H9 (cell line): ENCODE measurements around the gene KIF22. TPM values are rescaled to one million over a fixed set of nuclear protein-coding genes. Genes with fewer than 3 reads are reported as not detected.
"Not testable (repeated sequence)": the region's sequence is repeated elsewhere in the genome, so short reads cannot be mapped to it uniquely, and the experiment has no call there.

Experiments used
- DNase-seq: peaks from one replicate; pipeline ENCODE4 v3.0.0-alpha.2; 2017
- H2AFZ ChIP-seq: one replicate; pipeline ENCODE4 v1.6.1; 2013; ENCODE audit warnings: mild to moderate bottlenecking, low read length, control low read depth, moderate library complexity
- H2AK5ac ChIP-seq: 2 replicates; pipeline ENCODE4 v1.6.1; 2013; ENCODE audit warnings: low read length, control low read depth, mixed read lengths; ENCODE audit not compliant: insufficient read length
- H2BK120ac ChIP-seq: one replicate; pipeline ENCODE4 v1.6.1; 2013; ENCODE audit warnings: low read depth, mild to moderate bottlenecking, low read length, control low read depth, inconsistent platforms; ENCODE audit not compliant: poor library complexity, severe bottlenecking
- H2BK12ac ChIP-seq: 2 replicates; pipeline ENCODE4 v1.6.1; 2013; ENCODE audit warnings: low read length, control low read depth, mixed read lengths, low read depth; ENCODE audit not compliant: insufficient read length
- H2BK15ac ChIP-seq: 2 replicates; pipeline ENCODE4 v1.6.1; 2013; ENCODE audit warnings: low read depth, low read length, control low read depth
- H2BK20ac ChIP-seq: one replicate; pipeline ENCODE4 v1.6.1; 2013; ENCODE audit warnings: low read depth, mild to moderate bottlenecking, low read length, control low read depth, inconsistent platforms; ENCODE audit not compliant: poor library complexity, severe bottlenecking
- H2BK5ac ChIP-seq: 2 replicates; pipeline ENCODE4 v1.6.1; 2013; ENCODE audit warnings: low read length, control low read depth, mixed read lengths; ENCODE audit not compliant: insufficient read length
- H3K14ac ChIP-seq: 2 replicates; pipeline ENCODE4 v1.6.1; 2013; ENCODE audit warnings: low read length, control low read depth; ENCODE audit not compliant: insufficient read depth
- H3K18ac ChIP-seq: 2 replicates; pipeline ENCODE4 v1.6.1; 2013; ENCODE audit warnings: low read depth, mild to moderate bottlenecking, mixed read lengths, low read length, control low read depth; ENCODE audit not compliant: insufficient read length
- H3K23ac ChIP-seq: 2 replicates; pipeline ENCODE4 v1.6.1; 2013; ENCODE audit warnings: low read length, control low read depth, mixed read lengths, low read depth; ENCODE audit not compliant: insufficient read length
- H3K23me2 ChIP-seq: 2 replicates; pipeline ENCODE4 v1.6.1; 2013; ENCODE audit warnings: low read depth, mild to moderate bottlenecking, mixed read lengths, low read length, control low read depth; ENCODE audit not compliant: insufficient read length, poor library complexity, severe bottlenecking
- H3K27ac ChIP-seq: 2 replicates; pipeline ENCODE4 v1.5.1; 2013; ENCODE audit warnings: low read length, control low read depth, mixed read lengths, low read depth; ENCODE audit not compliant: insufficient read length
- H3K27me3 ChIP-seq: 2 replicates; pipeline ENCODE4 v1.6.1; 2013; ENCODE audit warnings: low read length, control low read depth, inconsistent platforms; ENCODE audit not compliant: insufficient read depth
- H3K4ac ChIP-seq: 2 replicates; pipeline ENCODE4 v1.6.1; 2013; ENCODE audit warnings: low read depth, mild to moderate bottlenecking, control low read depth, inconsistent platforms, low read length, moderate library complexity
- H3K4me1 ChIP-seq: 2 replicates; pipeline ENCODE4 v1.6.1; 2013; ENCODE audit warnings: low read length, control low read depth, inconsistent platforms; ENCODE audit not compliant: insufficient read depth
- H3K4me2 ChIP-seq: 2 replicates; pipeline ENCODE4 v1.6.1; 2013; ENCODE audit warnings: low read length, control low read depth, mixed read lengths; ENCODE audit not compliant: insufficient read length, insufficient read depth
- H3K56ac ChIP-seq: 2 replicates; pipeline ENCODE4 v1.6.1; 2013; ENCODE audit warnings: low read depth, mild to moderate bottlenecking, mixed read lengths, low read length, control low read depth; ENCODE audit not compliant: insufficient read length
- H3K79me1 ChIP-seq: 2 replicates; pipeline ENCODE4 v1.6.1; 2013; ENCODE audit warnings: low read depth, mild to moderate bottlenecking, moderate library complexity, low read length, control low read depth, inconsistent platforms; ENCODE audit not compliant: insufficient read depth, poor library complexity, severe bottlenecking
- H3K79me2 ChIP-seq: 2 replicates; pipeline ENCODE4 v1.6.1; 2013; ENCODE audit warnings: low read length, control low read depth, inconsistent platforms; ENCODE audit not compliant: insufficient read depth
- H3K9ac ChIP-seq: 2 replicates; pipeline ENCODE4 v1.6.1; 2013; ENCODE audit warnings: low read length, control low read depth, mixed read lengths; ENCODE audit not compliant: insufficient read length; ENCODE audit errors: extremely low read depth
- H3K9me3 ChIP-seq: one replicate; pipeline ENCODE4 v1.6.1; 2013; ENCODE audit warnings: low read depth, low read length, inconsistent platforms; ENCODE audit not compliant: control insufficient read depth
- H3T11ph ChIP-seq: one replicate; pipeline ENCODE4 v1.6.1; 2013; ENCODE audit warnings: mild to moderate bottlenecking, low read length, control low read depth, inconsistent platforms
- H4K20me1 ChIP-seq: one replicate; pipeline ENCODE4 v1.6.1; 2013; ENCODE audit not compliant: control insufficient read depth, insufficient read length, insufficient read depth
- H4K5ac ChIP-seq: 2 replicates; pipeline ENCODE4 v1.6.1; 2013; ENCODE audit warnings: low read depth, mild to moderate bottlenecking, mixed read lengths, low read length, control low read depth; ENCODE audit not compliant: insufficient read length
- H4K8ac ChIP-seq: replicated peaks from 2 replicates; pipeline ENCODE4 v1.6.1; 2013; ENCODE audit warnings: low read length, control low read depth, mixed read lengths, low read depth; ENCODE audit not compliant: insufficient read length
- H4K91ac ChIP-seq: 2 replicates; pipeline ENCODE4 v1.6.1; 2013; ENCODE audit warnings: low read depth, mild to moderate bottlenecking, moderate library complexity, mixed read lengths, low read length, control low read depth; ENCODE audit not compliant: insufficient read length
- H3K27ac Mint-ChIP-seq, 3 experiments: 2 replicates in 2 of 3; 3 replicates in 1 of 3; pipeline ENCODE4 v1.8.0; 2020 to 2021; ENCODE audit warnings: mixed read lengths in 3 of 3, mild to moderate bottlenecking in 1 of 3, moderate library complexity in 1 of 3
- H3K27me3 Mint-ChIP-seq: 2 replicates; pipeline ENCODE4 v1.8.0; 2021; ENCODE audit warnings: low read depth, mild to moderate bottlenecking, moderate library complexity, mixed read lengths
- H3K36me3 Mint-ChIP-seq, 3 experiments: 2 replicates in 2 of 3; 3 replicates in 1 of 3; pipeline ENCODE4 v1.8.0; 2020 to 2021; ENCODE audit warnings: low read depth in 3 of 3, mixed read lengths in 3 of 3; ENCODE audit not compliant: insufficient read depth in 1 of 3
- H3K4me1 Mint-ChIP-seq, 2 experiments: 2 replicates each; pipeline ENCODE4 v1.8.0; 2020; ENCODE audit warnings: mixed read lengths in 2 of 2
- H3K4me3 Mint-ChIP-seq, 2 experiments: 2 replicates in 1 of 2; 3 replicates in 1 of 2; pipeline ENCODE4 v1.8.0; 2020 to 2021; ENCODE audit warnings: mild to moderate bottlenecking in 2 of 2, mixed read lengths in 2 of 2, moderate library complexity in 1 of 2
- H3K9me3 Mint-ChIP-seq, 2 experiments: 2 replicates in 1 of 2; 3 replicates in 1 of 2; pipeline ENCODE4 v1.8.0; 2020; ENCODE audit warnings: mild to moderate bottlenecking in 2 of 2, mixed read lengths in 2 of 2, moderate library complexity in 1 of 2
- CTCF ChIP-seq: fragments of 200-600 bp; sonication (generic); conservative IDR thresholded peaks from 3 replicates; pipeline ENCODE4 v1.8.0; 2021; ENCODE audit warnings: antibody characterized with exemption, mild to moderate bottlenecking
- WGBS: extraction: QIAGEN DNeasy Blood & Tissue Kit; methylation state at CpG from one replicate; pipeline ENCODE4 v1.1.7; 2013; ENCODE audit warnings: missing lambda C conversion rate, low lambda C conversion rate, mixed read lengths; ENCODE audit not compliant: insufficient read length; ENCODE audit errors: extremely low coverage; 5-methylcytosine and 5-hydroxymethylcytosine counted together
- total RNA-seq: library from RNA; stranded (reverse); gene quantifications from 2 replicates; pipeline ENCODE4 v1.2.1, GENCODE V29; 2021

Gene KIF22
- total RNA-seq, 1 experiment from 2014 or later = 151 TPM

- no peak overlapping the region for H3T11ph ChIP-seq
- Mint-ChIP-seq H3K36me3 (peaks cover 15 to 21% (median 18%) of the 10 kb centered on the region in 3 experiments), H3K4me3 (no peak overlapping the region), H3K9me3 (peaks cover 9 to 19% of the 10 kb centered on the region in 2 experiments; a peak in 4 of 5 replicates), H3K27me3 (peaks cover 3% of the 10 kb centered on the region), H3K27ac (no peak overlapping the region), H3K4me1 (peaks cover 0 to 16% of the 10 kb centered on the region in 2 experiments; a peak in 3 of 4 replicates)
- no peak overlapping the region for H3K9ac ChIP-seq
- no peak overlapping the region for H2BK12ac ChIP-seq
- no peaks in the 10 kb centered on the region for H3K9me3 ChIP-seq
- no peak overlapping the region for H2BK5ac ChIP-seq
- no peak overlapping the region for H3K4ac ChIP-seq
- H4K20me1 ChIP-seq = no peaks in the 10 kb centered on the region
- no peak overlapping the region for H2BK20ac ChIP-seq
- H3K27ac ChIP-seq = no peak overlapping the region
- no peak overlapping the region for H4K5ac ChIP-seq
- no peak overlapping the region for H3K4me2 ChIP-seq
- no peaks in the 10 kb centered on the region for H3K23me2 ChIP-seq
- no peaks in the 10 kb centered on the region for H3K79me1 ChIP-seq
- no peak for TF ChIP-seq CTCF
- no peak overlapping the region for H2BK120ac ChIP-seq
- H3K18ac ChIP-seq = no peak overlapping the region
- H3K4me1 ChIP-seq = no peaks in the 10 kb centered on the region
- no peak overlapping the region for H3K23ac ChIP-seq
- no peak overlapping the region for H2BK15ac ChIP-seq
- no CpG with 5 or more reads among the region's 30 CpGs for WGBS
- no peak overlapping the region; the same call in 1 of the 2 replicates for H3K14ac ChIP-seq
- no peak overlapping the region for H2AFZ ChIP-seq
- H2AK5ac ChIP-seq = no peak overlapping the region
- no peak overlapping the region for H3K56ac ChIP-seq
- H3K79me2 ChIP-seq = no peaks in the 10 kb centered on the region
- no peak overlapping the region for H4K91ac ChIP-seq
- no peak overlapping the region for H4K8ac ChIP-seq
- H3K27me3 ChIP-seq = no peaks in the 10 kb centered on the region
- DNase-seq = no peak
Observed at GRCh38 chr16:29747947-29748759, 42.4 kb upstream of the KIF22 start.

DNA sequence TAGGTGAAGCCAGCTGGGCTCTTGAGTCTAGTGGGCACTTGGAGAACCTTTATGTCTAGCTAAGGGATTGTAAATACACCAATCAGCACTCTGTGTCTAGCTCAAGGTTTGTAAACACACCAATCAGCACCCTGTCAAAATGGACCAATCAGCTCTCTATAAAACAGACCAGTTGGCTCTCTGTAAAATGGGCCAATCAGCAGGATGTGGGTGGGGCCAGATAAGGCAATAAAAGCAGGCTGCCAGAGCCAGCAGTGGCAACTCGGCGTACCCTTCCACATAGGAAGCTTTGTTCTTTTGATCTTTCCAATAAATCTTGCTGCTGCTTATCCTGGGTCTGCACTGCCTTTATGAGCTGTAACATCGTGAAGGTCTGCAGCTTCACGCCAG, 41.8 kb upstream of the KIF22 start:
- not testable (repeated sequence) for H2BK15ac ChIP-seq, H2BK20ac ChIP-seq, DNase-seq, H3K56ac ChIP-seq, H3T11ph ChIP-seq, H4K20me1 ChIP-seq, H3K23me2 ChIP-seq, H3K4ac ChIP-seq, H4K5ac ChIP-seq, H3K18ac ChIP-seq, H2BK5ac ChIP-seq, H3K4me1 ChIP-seq, H4K8ac ChIP-seq, H3K23ac ChIP-seq, H4K91ac ChIP-seq, H3K27me3 ChIP-seq, H3K27me3 Mint-ChIP-seq, H3K79me1 ChIP-seq, H3K14ac ChIP-seq, H2BK12ac ChIP-seq, H3K27ac ChIP-seq, H3K9ac ChIP-seq, H3K4me3 Mint-ChIP-seq, H3K9me3 ChIP-seq, H2BK120ac ChIP-seq, H3K79me2 ChIP-seq, H2AK5ac ChIP-seq, H2AFZ ChIP-seq, H3K4me2 ChIP-seq
- H3K4me1 Mint-ChIP-seq = peaks cover 0 to 14% of the 10 kb centered on the region in 2 experiments; a peak in 3 of 4 replicates
- H3K9me3 Mint-ChIP-seq = peaks cover 9 to 19% of the 10 kb centered on the region in 2 experiments; a peak in 4 of 5 replicates
- peaks cover 15 to 21% (median 18%) of the 10 kb centered on the region in 3 experiments for H3K36me3 Mint-ChIP-seq
- no CpG with 5 or more reads among the region's 4 CpGs for WGBS
- 0 out of 7 replicates have a peak overlapping the region, but pooled peaks of 1 of the 3 experiments have one; percentile 53 for H3K27ac Mint-ChIP-seq
